Measurements from ENCODE around the gene PIP5KL1. TPM values are rescaled to one million over a fixed set of nuclear protein-coding genes. Genes with fewer than 3 reads are reported as not detected.

Gene PIP5KL1
- polyA plus RNA-seq, 1 donor (not counting 4 experiments of a cell fraction or from before 2014, with no cell fraction given), result 4.4 TPM

DNA sequence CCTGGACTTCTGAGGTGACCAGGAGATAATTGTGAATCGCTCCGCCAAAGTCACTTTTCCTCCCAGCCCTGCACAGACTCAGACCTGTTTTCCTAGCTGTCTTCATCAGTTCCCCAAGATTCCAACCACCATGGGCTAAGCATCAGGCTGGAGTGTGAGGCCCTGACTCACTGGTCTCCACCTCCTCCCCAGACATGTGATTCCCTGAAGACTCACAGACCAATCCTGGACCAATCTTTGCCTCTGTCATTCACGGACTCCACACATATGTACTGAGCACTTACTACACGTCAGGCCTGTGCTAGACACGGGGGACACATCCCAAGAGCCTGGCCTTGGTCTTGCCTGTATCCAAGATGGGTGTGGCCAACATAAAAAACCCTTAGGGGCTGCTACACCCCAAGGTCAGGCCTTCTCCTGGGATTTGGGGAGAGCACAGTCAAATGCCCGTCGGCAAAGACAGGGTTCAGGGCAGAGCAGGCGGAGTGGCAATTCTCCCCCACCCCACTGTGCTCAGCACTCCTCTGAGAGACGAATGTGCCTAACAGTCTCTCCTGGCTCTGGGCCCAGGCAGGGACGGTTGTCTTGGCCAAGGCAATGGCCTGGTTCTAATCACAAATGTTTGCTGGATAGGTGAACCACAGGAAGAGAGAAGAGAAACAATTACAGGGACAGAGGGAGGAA is 38.3 kb upstream of the PIP5KL1 start:
- peak overlapping the region; percentile 55 for H3K4me2 ChIP-seq (ENCODE audit: control insufficient read depth, extremely low read depth, insufficient read depth, low read depth, low read length)
- no peaks in the 10 kb centered on the region for H3K9me1 ChIP-seq (ENCODE audit: control insufficient read depth, extremely low read depth, insufficient read depth, low read length)
- peak overlapping the region; percentile 89 for H3K27ac ChIP-seq (ENCODE audit: control insufficient read depth, insufficient read depth, low read length)
- H3K79me2 ChIP-seq (ENCODE audit: control insufficient read depth, insufficient read depth, low read length), result peaks cover 19% of the 10 kb centered on the region
- H3K27me3 ChIP-seq (ENCODE audit: control insufficient read depth, extremely low read depth, insufficient read depth, low read length), result no peaks in the 10 kb centered on the region
- FAIRE-seq, result peak; percentile 98
- dilution Hi-C loops (cut with MboI; ENCODE audit: extremely low pct_ligation_motif_present, low sequenced_read_pairs), result no loop called here
- H3K4me3 ChIP-seq (ENCODE audit: control insufficient read depth in 2 of 3, extremely low read depth in 1 of 3, insufficient read depth in 2 of 3, low read depth in 1 of 3, low read length in 3 of 3), result peak overlapping the region in 1 of 3 experiments; percentile 11
- no peaks in the 10 kb centered on the region for H3K36me3 ChIP-seq (ENCODE audit: control insufficient read depth in 2 of 2, extremely low read depth in 1 of 2, insufficient read depth in 2 of 2, low read length in 2 of 2)
- peak; percentile 61 for DNase-seq (ENCODE audit: low read depth, low spot score)
- TF ChIP-seq, protein P1, sequence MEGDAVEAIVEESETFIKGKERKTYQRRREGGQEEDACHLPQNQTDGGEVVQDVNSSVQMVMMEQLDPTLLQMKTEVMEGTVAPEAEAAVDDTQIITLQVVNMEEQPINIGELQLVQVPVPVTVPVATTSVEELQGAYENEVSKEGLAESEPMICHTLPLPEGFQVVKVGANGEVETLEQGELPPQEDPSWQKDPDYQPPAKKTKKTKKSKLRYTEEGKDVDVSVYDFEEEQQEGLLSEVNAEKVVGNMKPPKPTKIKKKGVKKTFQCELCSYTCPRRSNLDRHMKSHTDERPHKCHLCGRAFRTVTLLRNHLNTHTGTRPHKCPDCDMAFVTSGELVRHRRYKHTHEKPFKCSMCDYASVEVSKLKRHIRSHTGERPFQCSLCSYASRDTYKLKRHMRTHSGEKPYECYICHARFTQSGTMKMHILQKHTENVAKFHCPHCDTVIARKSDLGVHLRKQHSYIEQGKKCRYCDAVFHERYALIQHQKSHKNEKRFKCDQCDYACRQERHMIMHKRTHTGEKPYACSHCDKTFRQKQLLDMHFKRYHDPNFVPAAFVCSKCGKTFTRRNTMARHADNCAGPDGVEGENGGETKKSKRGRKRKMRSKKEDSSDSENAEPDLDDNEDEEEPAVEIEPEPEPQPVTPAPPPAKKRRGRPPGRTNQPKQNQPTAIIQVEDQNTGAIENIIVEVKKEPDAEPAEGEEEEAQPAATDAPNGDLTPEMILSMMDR (optimal IDR thresholded peaks at IDR 0.05 in 1 of 3, IDR thresholded peaks at IDR 0.05 in 1 of 3, conservative IDR thresholded peaks at IDR 0.05 in 1 of 3; ENCODE audit: extremely low read depth in 1 of 3, insufficient read depth in 2 of 3, low read length in 3 of 3), result no peak
- no peak for TF ChIP-seq EZH2 (IDR thresholded peaks at IDR 0.05; ENCODE audit: low read length)
- H3K4me1 ChIP-seq (ENCODE audit: control insufficient read depth, extremely low read depth, insufficient read depth, low read length), result peaks cover 61% of the 10 kb centered on the region
- H2AFZ ChIP-seq (ENCODE audit: control insufficient read depth, low read length), result peak overlapping the region; percentile 17
- peak overlapping the region; percentile 50 for H3K9ac ChIP-seq (ENCODE audit: control insufficient read depth, extremely low read depth, insufficient read depth, low read length)
- no peaks in the 10 kb centered on the region for H4K20me1 ChIP-seq (ENCODE audit: control insufficient read depth, extremely low read depth, insufficient read depth, low read length)
- no peaks in the 10 kb centered on the region for H3K9me3 ChIP-seq (ENCODE audit: control insufficient read depth, low read depth, low read length)

GRCh38 chr9:127968042-127968441 is 37.5 kb upstream of the PIP5KL1 start:
- Histone ChIP-seq H4K20me1 (ENCODE audit: control insufficient read depth, extremely low read depth, insufficient read depth, low read length) (no peaks in the 10 kb centered on the region), H3K4me3 (ENCODE audit: control insufficient read depth in 2 of 3, extremely low read depth in 1 of 3, insufficient read depth in 2 of 3, low read depth in 1 of 3, low read length in 3 of 3) (peak overlapping the region in 1 of 3 experiments; percentile 11), H3K4me2 (ENCODE audit: control insufficient read depth, extremely low read depth, insufficient read depth, low read depth, low read length) (peak overlapping the region; percentile 55), H3K9me3 (ENCODE audit: control insufficient read depth, low read depth, low read length) (no peaks in the 10 kb centered on the region), H3K27ac (ENCODE audit: control insufficient read depth, insufficient read depth, low read length) (peak overlapping the region; percentile 89), H2AFZ (ENCODE audit: control insufficient read depth, low read length) (no peak overlapping the region), H3K36me3 (ENCODE audit: control insufficient read depth in 2 of 2, extremely low read depth in 1 of 2, insufficient read depth in 2 of 2, low read length in 2 of 2) (no peaks in the 10 kb centered on the region), H3K27me3 (ENCODE audit: control insufficient read depth, extremely low read depth, insufficient read depth, low read length) (no peaks in the 10 kb centered on the region), H3K9me1 (ENCODE audit: control insufficient read depth, extremely low read depth, insufficient read depth, low read length) (no peaks in the 10 kb centered on the region), H3K79me2 (ENCODE audit: control insufficient read depth, insufficient read depth, low read length) (peaks cover 16% of the 10 kb centered on the region), H3K9ac (ENCODE audit: control insufficient read depth, extremely low read depth, insufficient read depth, low read length) (peak overlapping the region; percentile 45), H3K4me1 (ENCODE audit: control insufficient read depth, extremely low read depth, insufficient read depth, low read length) (peaks cover 61% of the 10 kb centered on the region)
- FAIRE-seq (peak; percentile 67), DNase-seq (ENCODE audit: low read depth, low spot score) (no peak)
- no peak for TF ChIP-seq EZH2 (IDR thresholded peaks at IDR 0.05; ENCODE audit: low read length)
- TF ChIP-seq, protein P1 (optimal IDR thresholded peaks at IDR 0.05 in 1 of 3, IDR thresholded peaks at IDR 0.05 in 1 of 3, conservative IDR thresholded peaks at IDR 0.05 in 1 of 3; ENCODE audit: extremely low read depth in 1 of 3, insufficient read depth in 2 of 3, low read length in 3 of 3), result peak in 1 of 3 experiments; percentile 11
- dilution Hi-C loops (cut with MboI; ENCODE audit: extremely low pct_ligation_motif_present, low sequenced_read_pairs), result no loop called here

All from keratinocyte (primary cell).